Endothelial cell of umbilical vein (primary cell): Measurements from ENCODE around the gene CACNG4. TPM values are rescaled to one million over a fixed set of nuclear protein-coding genes. Genes with fewer than 3 reads are reported as not detected.

ENCODE experiments used
- BruUV-seq: library from RNA; stranded (reverse); fragments of 400-500 nt; replicated peaks from 2 replicates; lab custom pipeline; 2021; lab: Mats Ljungman, UMichigan
- CTCF ChIA-PET: fragments of 300-600, 350-600 bp; sonication (Branson Sonifier 250); formaldehyde crosslinking; loops from one replicate; lab custom pipeline; 2021; ENCODE audit warnings: antibody characterized with exemption, inconsistent platforms; lab: Charles Lee
- POLR2A ChIA-PET: fragments of 300-600, 350-600 bp; sonication (Branson Sonifier 250); formaldehyde crosslinking; loops from one replicate; lab custom pipeline; 2021; ENCODE audit warnings: antibody characterized with exemption, inconsistent platforms; lab: Charles Lee
- DNase-seq: peaks from one replicate; pipeline ENCODE4 v3.0.0-alpha.2; 2011; ENCODE audit warnings: low read depth, low spot score
- FAIRE-seq: peaks from 2 replicates; lab custom pipeline; 2011; peaks lifted over from hg19 to GRCh38; lab: Jason Lieb, UNC
- H2AFZ ChIP-seq: 2 replicates; pipeline ENCODE4 v1.6.0; 2012; ENCODE audit warnings: low read depth, low read length, control low read depth, inconsistent platforms
- H3K27ac ChIP-seq: 2 replicates; pipeline ENCODE4 v1.5.1; 2011; ENCODE audit warnings: low read depth, mild to moderate bottlenecking, control low read depth, low read length, moderate library complexity; ENCODE audit not compliant: insufficient read depth
- H3K27me3 ChIP-seq, 2 experiments: 2 replicates each; pipeline versions ENCODE4 v1.6.0 to v1.6.1; 2011; ENCODE audit warnings: low read length in 2 of 2, mixed read lengths in 1 of 2; ENCODE audit not compliant: control insufficient read depth in 2 of 2, insufficient read depth in 2 of 2
- H3K36me3 ChIP-seq, 2 experiments: 2 replicates in 1 of 2; 3 replicates in 1 of 2; pipeline ENCODE4 v1.5.1; 2011; ENCODE audit warnings: low read length in 2 of 2, mild to moderate bottlenecking in 1 of 2, moderate library complexity in 1 of 2; ENCODE audit not compliant: control insufficient read depth in 2 of 2, insufficient read depth in 2 of 2; ENCODE audit errors: extremely low read depth in 1 of 2
- H3K4me1 ChIP-seq: 3 replicates; pipeline ENCODE4 v1.5.1; 2011; ENCODE audit warnings: mild to moderate bottlenecking, low read length; ENCODE audit not compliant: control insufficient read depth, insufficient read depth; ENCODE audit errors: extremely low read depth
- H3K4me2 ChIP-seq: 2 replicates; pipeline ENCODE4 v1.6.1; 2011; ENCODE audit warnings: low read length, control low read depth, mixed read lengths; ENCODE audit not compliant: insufficient read depth
- H3K4me3 ChIP-seq, 3 experiments: fragments of 200-600 bp in 1 of 3; sonication (generic), shearing (Covaris generic) in 1 of 3; replicated peaks in 1 of 3; 2 replicates each; pipeline ENCODE4 v1.5.1; 2011 to 2016; ENCODE audit warnings: control low read depth in 3 of 3, low read length in 3 of 3, mild to moderate bottlenecking in 2 of 3, inconsistent platforms in 1 of 3, low read depth in 1 of 3, moderate library complexity in 1 of 3; ENCODE audit not compliant: insufficient read depth in 1 of 3
- H3K79me2 ChIP-seq: 2 replicates; pipeline ENCODE4 v1.6.0; 2012; ENCODE audit warnings: low read length, inconsistent platforms; ENCODE audit not compliant: control insufficient read depth, insufficient read depth
- H3K9ac ChIP-seq: replicated peaks from 2 replicates; pipeline ENCODE3; 2011; ENCODE audit warnings: low read length, control low read depth; ENCODE audit not compliant: insufficient read depth; ENCODE audit errors: extremely low read depth
- H3K9me1 ChIP-seq: replicated peaks from 3 replicates; pipeline ENCODE4 v1.6.0; 2011; ENCODE audit warnings: mild to moderate bottlenecking, low read length; ENCODE audit not compliant: control insufficient read depth, insufficient read depth; ENCODE audit errors: extremely low read depth
- H3K9me3 ChIP-seq: replicated peaks from 2 replicates; pipeline ENCODE4 v1.5.1; 2012; ENCODE audit warnings: low read length, inconsistent platforms; ENCODE audit not compliant: control insufficient read depth, insufficient read depth
- H4K20me1 ChIP-seq: replicated peaks from 2 replicates; pipeline ENCODE3; 2011; ENCODE audit warnings: mild to moderate bottlenecking, low read length; ENCODE audit not compliant: control insufficient read depth, insufficient read depth; ENCODE audit errors: extremely low read depth
- EZH2 ChIP-seq: IDR thresholded peaks from 2 replicates; pipeline ENCODE4 v1.6.1; 2012; ENCODE audit warnings: borderline replicate concordance, low read depth, mild to moderate bottlenecking, moderate library complexity, low read length, inconsistent platforms; ENCODE audit not compliant: severe bottlenecking
- FOS ChIP-seq: IDR thresholded peaks from 2 replicates; pipeline ENCODE4 v1.6.1; 2011; ENCODE audit warnings: mild to moderate bottlenecking, low read length, moderate library complexity, borderline replicate concordance; ENCODE audit not compliant: insufficient read depth
- GATA2 ChIP-seq: IDR thresholded peaks from 2 replicates; pipeline ENCODE4 v1.7.0; 2011; ENCODE audit warnings: low read depth, mild to moderate bottlenecking, moderate library complexity, mixed read lengths, low read length; ENCODE audit not compliant: insufficient read length, insufficient read depth
- JUN ChIP-seq: IDR thresholded peaks from 2 replicates; pipeline ENCODE4 v1.6.1; 2011; ENCODE audit warnings: borderline replicate concordance, low read depth; ENCODE audit not compliant: insufficient read length, insufficient read depth
- MYC ChIP-seq: IDR thresholded peaks from one replicate; pipeline ENCODE4 v1.6.1; 2011; ENCODE audit warnings: mild to moderate bottlenecking, low read depth, low read length
- POLR2A ChIP-seq: IDR thresholded peaks from 2 replicates; pipeline ENCODE4 v1.6.1; 2012; ENCODE audit warnings: low read depth, mild to moderate bottlenecking, control low read depth, low read length
- POLR2AphosphoS5 ChIP-seq: IDR thresholded peaks from 2 replicates; pipeline ENCODE4 v1.6.1; 2012; ENCODE audit warnings: low read depth, mild to moderate bottlenecking, control low read depth, low read length, moderate library complexity; ENCODE audit not compliant: insufficient read depth
- dilution Hi-C: fragments of 300-500 bp; cut with MboI; formaldehyde crosslinking; loops from one replicate; pipeline ENCODE4 v1.15.0; 2019; ENCODE audit warnings: low sequenced_read_pairs; ENCODE audit not compliant: extremely low pct_ligation_motif_present
- intact Hi-C: fragments of 100-400 bp; cut with micrococcal nuclease; formaldehyde crosslinking; loops from one replicate; pipeline ENCODE4 v1.10.0; 2022
- polyA plus RNA-seq, 4 experiments: library from polyadenylated mRNA; depleted of rRNA in 3 of 4; stranded (reverse) in 3 of 4; unstranded in 1 of 4; fragments of >200 nt; gene quantifications; 2 replicates each; pipeline versions ENCODE4 v1.2.1 to v1.2.3, GENCODE V29; 2011 to 2012; ENCODE audit warnings: missing spikeins in 1 of 4
- total RNA-seq: library from RNA; stranded (reverse); gene quantifications from 2 replicates; pipeline ENCODE4 v1.2.3, GENCODE V29; 2021
- TF ChIP-seq, protein P1 (sequence below): IDR thresholded peaks from 2 replicates; pipeline ENCODE4 v1.6.1; 2011; ENCODE audit not compliant: insufficient read depth, insufficient read length
- TF ChIP-seq, protein P2 (sequence below), 2 donors: IDR thresholded peaks; 1 replicate in 1 of 2; 2 replicates in 1 of 2; pipeline ENCODE4 v1.5.1; 2011; ENCODE audit warnings: low read length in 2 of 2, mild to moderate bottlenecking in 2 of 2, moderate library complexity in 2 of 2, control low read depth in 1 of 2, inconsistent platforms in 1 of 2, low read depth in 1 of 2; ENCODE audit not compliant: insufficient read depth in 1 of 2; ENCODE audit errors: extremely low read depth in 1 of 2

CACNG4 gene
- total and polyA plus RNA-seq, 2 donors (not counting 3 experiments of a cell fraction or from before 2014, with no cell fraction given) = not detected

DNA sequence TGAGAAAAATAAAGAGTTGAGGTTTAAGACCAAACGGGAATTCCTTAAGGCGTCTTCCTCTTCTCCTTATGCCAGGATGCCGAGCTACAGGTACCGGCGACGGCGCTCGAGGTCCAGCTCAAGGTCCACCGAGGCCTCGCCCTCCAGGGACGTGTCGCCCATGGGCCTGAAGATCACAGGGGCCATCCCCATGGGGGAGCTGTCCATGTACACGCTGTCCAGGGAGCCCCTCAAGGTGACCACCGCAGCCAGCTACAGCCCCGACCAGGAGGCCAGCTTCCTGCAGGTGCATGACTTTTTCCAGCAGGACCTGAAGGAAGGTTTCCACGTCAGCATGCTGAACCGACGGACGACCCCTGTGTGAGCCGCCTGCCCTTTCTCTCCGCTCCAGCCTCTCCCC is 66.1 kb downstream of the CACNG4 start:
- Histone ChIP-seq H3K4me1 (no peaks in the 10 kb centered on the region), H3K27ac (no peak overlapping the region), H3K79me2 (no peaks in the 10 kb centered on the region), H3K27me3 (no peaks in the 10 kb centered on the region), H3K9me1 (no peaks in the 10 kb centered on the region), H3K9ac (no peak overlapping the region), H3K4me3 (no peak overlapping the region), H4K20me1 (no peaks in the 10 kb centered on the region), H3K9me3 (no peaks in the 10 kb centered on the region), H3K36me3 (no peaks in the 10 kb centered on the region), H3K4me2 (no peak overlapping the region), H2AFZ (no peak overlapping the region)
- BruUV-seq = no TSS peak
- ChIA-PET CTCF (interaction anchor here (0.6 kb wide), 1 partner anchor 11 kb away, joined by 3 read pairs; no protein-coding TSS in a partner anchor), POLR2A (interaction anchor here (0.5 kb wide), 1 partner anchor 117 kb away, joined by 3 read pairs; no protein-coding TSS in a partner anchor)
- TF ChIP-seq MYC (no peak), EZH2 (no peak), POLR2AphosphoS5 (no peak), POLR2A (no peak), FOS (no peak), JUN (no peak), GATA2 (no peak)
- TF ChIP-seq, protein P1, sequence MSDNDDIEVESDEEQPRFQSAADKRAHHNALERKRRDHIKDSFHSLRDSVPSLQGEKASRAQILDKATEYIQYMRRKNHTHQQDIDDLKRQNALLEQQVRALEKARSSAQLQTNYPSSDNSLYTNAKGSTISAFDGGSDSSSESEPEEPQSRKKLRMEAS = no peak
- TF ChIP-seq, protein P2, sequence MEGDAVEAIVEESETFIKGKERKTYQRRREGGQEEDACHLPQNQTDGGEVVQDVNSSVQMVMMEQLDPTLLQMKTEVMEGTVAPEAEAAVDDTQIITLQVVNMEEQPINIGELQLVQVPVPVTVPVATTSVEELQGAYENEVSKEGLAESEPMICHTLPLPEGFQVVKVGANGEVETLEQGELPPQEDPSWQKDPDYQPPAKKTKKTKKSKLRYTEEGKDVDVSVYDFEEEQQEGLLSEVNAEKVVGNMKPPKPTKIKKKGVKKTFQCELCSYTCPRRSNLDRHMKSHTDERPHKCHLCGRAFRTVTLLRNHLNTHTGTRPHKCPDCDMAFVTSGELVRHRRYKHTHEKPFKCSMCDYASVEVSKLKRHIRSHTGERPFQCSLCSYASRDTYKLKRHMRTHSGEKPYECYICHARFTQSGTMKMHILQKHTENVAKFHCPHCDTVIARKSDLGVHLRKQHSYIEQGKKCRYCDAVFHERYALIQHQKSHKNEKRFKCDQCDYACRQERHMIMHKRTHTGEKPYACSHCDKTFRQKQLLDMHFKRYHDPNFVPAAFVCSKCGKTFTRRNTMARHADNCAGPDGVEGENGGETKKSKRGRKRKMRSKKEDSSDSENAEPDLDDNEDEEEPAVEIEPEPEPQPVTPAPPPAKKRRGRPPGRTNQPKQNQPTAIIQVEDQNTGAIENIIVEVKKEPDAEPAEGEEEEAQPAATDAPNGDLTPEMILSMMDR (IDR thresholded peaks at IDR 0.05; ENCODE audit: extremely low read depth in 1 of 2, insufficient read depth in 1 of 2, low read depth in 1 of 2, low read length in 2 of 2) = no peak
- intact Hi-C loops (no loop called here), dilution Hi-C loops (no loop called here)
- no peak for FAIRE-seq
- no peak for DNase-seq
